Neural cell (in vitro differentiated cells): ENCODE results near the gene TCL1A.

Experiments
- CTCF ChIP-seq: fragments of 450-650 bp; IDR thresholded peaks from 2 replicates; pipeline ENCODE4 v1.5.1; 2014; ENCODE audit warnings: antibody characterized with exemption, mild to moderate bottlenecking, moderate library complexity; ENCODE audit not compliant: poor library complexity, severe bottlenecking
- EP300 ChIP-seq: fragments of 450-650 bp; conservative IDR thresholded peaks from 2 replicates; pipeline ENCODE4 v1.6.1; 2014; ENCODE audit warnings: antibody characterized with exemption, mild to moderate bottlenecking, moderate library complexity; ENCODE audit not compliant: poor library complexity, severe bottlenecking
- EZH2 ChIP-seq: fragments of 200-600, 300-800 bp; shearing (Covaris generic), sonication (generic); IDR thresholded peaks from 2 replicates; pipeline ENCODE4 v1.6.1; 2014; ENCODE audit warnings: antibody characterized with exemption, low read length, borderline replicate concordance, mild to moderate bottlenecking; ENCODE audit not compliant: insufficient read depth, poor library complexity, severe bottlenecking
- POLR2AphosphoS5 ChIP-seq: IDR thresholded peaks from 2 replicates; pipeline ENCODE4 v1.6.1; 2012
- RAD21 ChIP-seq: fragments of 450-650 bp; conservative IDR thresholded peaks from 2 replicates; pipeline ENCODE4 v1.6.1; 2014; ENCODE audit warnings: antibody characterized with exemption, mild to moderate bottlenecking, moderate library complexity
- REST ChIP-seq: IDR thresholded peaks from 2 replicates; pipeline ENCODE4 v1.6.1; 2012; ENCODE audit warnings: borderline replicate concordance

DNA sequence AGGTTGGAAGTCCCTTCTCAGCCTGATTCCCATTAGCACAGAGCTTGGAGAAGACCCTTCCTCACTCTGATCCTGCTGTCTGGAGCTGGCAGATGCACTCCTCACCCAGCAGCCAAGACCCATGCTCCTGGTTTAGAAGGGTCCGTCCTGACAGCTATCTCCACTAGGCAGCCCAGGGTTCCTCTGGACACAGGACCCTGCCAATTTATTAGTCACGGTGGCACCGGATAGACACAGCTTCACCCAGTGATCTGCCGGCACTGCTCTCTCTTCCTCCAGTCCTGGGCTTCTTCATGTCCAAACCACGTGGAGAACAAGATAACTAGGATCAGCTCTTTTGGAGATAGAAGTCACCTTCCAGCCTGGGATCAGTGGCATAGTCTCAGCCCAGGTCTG is 53.9 kb downstream of the TCL1A start:
- TF ChIP-seq CTCF = no peak
- no peak for TF ChIP-seq RAD21
- TF ChIP-seq POLR2AphosphoS5 = no peak
- TF ChIP-seq EZH2 = no peak
- TF ChIP-seq EP300 = no peak
- no peak for TF ChIP-seq REST
